Neural crest cell (in vitro differentiated cells): ENCODE results near the gene KXD1. TPM values are rescaled to one million over a fixed set of nuclear protein-coding genes. Genes with fewer than 3 reads are reported as not detected.

Experiments
- DNase-seq: peaks from one replicate; pipeline ENCODE4 v3.0.0; 2021; ENCODE audit warnings: low read depth, mixed read lengths, low spot score
- H3K27ac Mint-ChIP-seq: one replicate; pipeline ENCODE4 v1.8.0; 2021; ENCODE audit warnings: mild to moderate bottlenecking, mixed read lengths; ENCODE audit not compliant: unreplicated experiment
- H3K27me3 Mint-ChIP-seq: 2 replicates; pipeline ENCODE4 v1.8.0; 2021; ENCODE audit warnings: low read depth, mild to moderate bottlenecking, mixed read lengths
- H3K36me3 Mint-ChIP-seq: 2 replicates; pipeline ENCODE4 v1.8.0; 2021; ENCODE audit warnings: low read depth, mild to moderate bottlenecking, mixed read lengths
- H3K4me1 Mint-ChIP-seq: 2 replicates; pipeline ENCODE4 v1.8.0; 2021; ENCODE audit warnings: mixed read lengths
- H3K4me3 Mint-ChIP-seq: one replicate; pipeline ENCODE4 v1.8.0; 2021; ENCODE audit warnings: mild to moderate bottlenecking, mixed read lengths
- H3K9me3 Mint-ChIP-seq: 2 replicates; pipeline ENCODE4 v1.8.0; 2021; ENCODE audit warnings: mixed read lengths
- CTCF ChIP-seq: fragments of 200-600 bp; sonication (generic); conservative IDR thresholded peaks from 2 replicates; pipeline ENCODE4 v1.5.0; 2021; ENCODE audit warnings: antibody characterized with exemption, mild to moderate bottlenecking
- total RNA-seq: library from RNA; stranded (reverse); gene quantifications from 2 replicates; pipeline ENCODE4 v1.2.1, GENCODE V29; 2021

Gene KXD1
- total RNA-seq, 1 donor from 2014 or later, result 88.5 TPM

DNA sequence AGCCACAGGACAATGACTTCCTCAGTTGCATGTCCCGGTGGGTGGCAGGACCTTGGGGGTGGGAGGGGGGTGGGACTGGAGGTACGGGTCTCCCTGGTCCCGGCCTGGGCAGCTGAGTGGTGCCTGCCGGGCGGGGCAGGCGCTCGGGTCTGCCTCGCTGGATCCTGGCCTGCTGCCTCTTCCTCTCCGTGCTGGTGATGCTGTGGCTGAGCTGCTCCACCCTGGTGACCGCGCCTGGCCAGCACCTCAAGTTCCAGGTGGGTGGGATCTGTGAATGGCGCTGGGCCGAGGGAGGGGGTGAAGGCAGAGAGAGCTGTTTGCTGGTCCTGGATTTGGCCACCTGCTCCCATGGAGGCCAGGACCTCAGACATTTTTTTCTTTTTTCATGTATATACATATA lies 60.6 kb downstream of the KXD1 start:
- no peaks in the 10 kb centered on the region for H3K4me1 Mint-ChIP-seq
- no peaks in the 10 kb centered on the region for H3K36me3 Mint-ChIP-seq
- H3K4me3 Mint-ChIP-seq, result no peak overlapping the region
- no peak for DNase-seq
- H3K27me3 Mint-ChIP-seq, result peaks cover 41% of the 10 kb centered on the region
- no peak for TF ChIP-seq CTCF
- no peak overlapping the region for H3K27ac Mint-ChIP-seq
- H3K9me3 Mint-ChIP-seq, result peaks cover 5% of the 10 kb centered on the region

Other genes with a start within 250 kb of the KXD1 start
- 283 and 292 TPM in 2 replicates for gene LSM4, start 234.8 kb upstream of the KXD1 start, total RNA-seq
- 5.2 and 8.3 TPM in 2 replicates for gene PGPEP1, start 217.3 kb upstream of the KXD1 start, total RNA-seq
- 1.2 TPM in 2 replicates for gene GDF15, start 171.7 kb upstream of the KXD1 start, total RNA-seq
- gene LRRC25, start 160.2 kb upstream of the KXD1 start, total RNA-seq, result not detected in 2 replicates
- gene SSBP4, start 138.5 kb upstream of the KXD1 start, total RNA-seq, result 68.0 and 71.8 TPM in 2 replicates
- 251 and 254 TPM in 2 replicates for gene ISYNA1, start 119.7 kb upstream of the KXD1 start, total RNA-seq
- 11.1 and 14.2 TPM in 2 replicates for gene ELL, start 35.8 kb upstream of the KXD1 start, total RNA-seq
- gene FKBP8, start 14.3 kb upstream of the KXD1 start, total RNA-seq, result 173 and 175 TPM in 2 replicates
- 1,081 and 1,137 TPM in 2 replicates for gene UBA52, start 14.0 kb downstream of the KXD1 start, total RNA-seq
- gene REX1BD, start 30.9 kb downstream of the KXD1 start, total RNA-seq, result 71.8 and 71.9 TPM in 2 replicates
- 0.68 and 1.5 TPM in 2 replicates for gene CRLF1, start 48.9 kb downstream of the KXD1 start, total RNA-seq
- 6.4 and 6.5 TPM in 2 replicates for gene TMEM59L, start 55.0 kb downstream of the KXD1 start, total RNA-seq
- 11.1 and 12.3 TPM in 2 replicates for gene KLHL26, start 79.2 kb downstream of the KXD1 start, total RNA-seq
- 24.1 and 25.2 TPM in 2 replicates for gene CRTC1, start 125.8 kb downstream of the KXD1 start, total RNA-seq
- gene COMP, start 233.4 kb downstream of the KXD1 start, total RNA-seq, result not detected in 2 replicates